ENCODE measurements around the gene TMEM184B. TPM values are rescaled to one million over a fixed set of nuclear protein-coding genes. Genes with fewer than 3 reads are reported as not detected.

TMEM184B gene
- total RNA-seq, 1 experiment from 2014 or later, result 89.7 TPM

- ChIA-PET POLR2A (no interaction called here), CTCF (interaction anchor here (0.5 to 2.5 kb wide), 11 partner anchors 7 to 177 kb away, joined by 3 to 16 read pairs (median 5); no protein-coding TSS in a partner anchor)
- no peak for TF ChIP-seq ZNF416 (CRISPR knock-in tag; IDR thresholded peaks at IDR 0.05)
- Mint-ChIP-seq H3K27ac (no peak overlapping the region; the same call in 1 of the 2 replicates), H3K36me3 (peaks cover 40% of the 10 kb centered on the region), H3K27me3 (ENCODE audit: low read depth) (no peaks in the 10 kb centered on the region), H3K4me3 (no peak overlapping the region), H3K4me1 (no peaks in the 10 kb centered on the region), H3K9me3 (no peaks in the 10 kb centered on the region)
- DNase-seq (ENCODE audit: low spot score), result no peak
- no peak for ATAC-seq
These were observed 43.7 kb downstream of the TMEM184B start for GRCh38 chr22:38228873-38229740.

- CTCF ChIA-PET, result interaction anchor here (0.5 to 2.5 kb wide), 6 partner anchors 14 to 176 kb away, joined by 3 to 7 read pairs (median 3); no protein-coding TSS in a partner anchor
These were observed 44.4 kb downstream of the TMEM184B start for GRCh38 chr22:38228326-38228872.

GRCh38 chr22:38226853-38227649 lies 45.8 kb downstream of the TMEM184B start:
- POLR2A ChIA-PET, result no interaction called here
- Mint-ChIP-seq H3K9me3 (no peaks in the 10 kb centered on the region), H3K36me3 (peaks cover 32% of the 10 kb centered on the region), H3K27ac (no peak overlapping the region), H3K27me3 (ENCODE audit: low read depth) (no peaks in the 10 kb centered on the region), H3K4me1 (no peaks in the 10 kb centered on the region), H3K4me3 (no peak overlapping the region)
- no peak for TF ChIP-seq CBFB (CRISPR knock-in tag; IDR thresholded peaks at IDR 0.05; ENCODE audit: low read depth)
- DNase-seq (ENCODE audit: low spot score) (no peak), ATAC-seq (no peak)
- CTCF ChIA-PET, result no interaction called here

More at GRCh38 chr22:38228326-38228872, 44.4 kb downstream of the TMEM184B start:
- H3K9me3 Mint-ChIP-seq, result no peaks in the 10 kb centered on the region
- POLR2A ChIA-PET, result no interaction called here
- DNase-seq (ENCODE audit: low spot score) (no peak), ATAC-seq (no peak)
- H3K36me3 Mint-ChIP-seq, result peaks cover 37% of the 10 kb centered on the region
- H3K27me3 Mint-ChIP-seq (ENCODE audit: low read depth), result no peaks in the 10 kb centered on the region
- H3K4me1 Mint-ChIP-seq, result no peaks in the 10 kb centered on the region
- H3K27ac Mint-ChIP-seq, result no peak overlapping the region; the same call in 1 of the 2 replicates
- H3K4me3 Mint-ChIP-seq, result no peak overlapping the region
- TF ChIP-seq ETV6 (CRISPR knock-in tag; IDR thresholded peaks at IDR 0.05) (no peak), NFE2L1 (CRISPR knock-in tag; IDR thresholded peaks at IDR 0.05) (no peak)

GRCh38 chr22:38223289-38223960 lies 49.4 kb downstream of the TMEM184B start:
- H3K36me3 Mint-ChIP-seq, result peaks cover 11% of the 10 kb centered on the region
- H3K9me3 Mint-ChIP-seq, result no peaks in the 10 kb centered on the region
- H3K27ac Mint-ChIP-seq, result no peak overlapping the region
- H3K27me3 Mint-ChIP-seq (ENCODE audit: low read depth), result no peaks in the 10 kb centered on the region
- DNase-seq (ENCODE audit: low spot score) (no peak), ATAC-seq (no peak)
- H3K4me1 Mint-ChIP-seq, result peaks cover 11% of the 10 kb centered on the region
- CTCF ChIA-PET, result no interaction called here
- H3K4me3 Mint-ChIP-seq, result no peak overlapping the region
- POLR2A ChIA-PET, result interaction anchor here (0.9 kb wide), 1 partner anchor 29 kb away, joined by 3 read pairs; no protein-coding TSS in a partner anchor
- TF ChIP-seq USF2 (CRISPR knock-in tag; IDR thresholded peaks at IDR 0.05) (no peak), ATF2 (CRISPR knock-in tag; IDR thresholded peaks at IDR 0.05; ENCODE audit: borderline replicate concordance, low read depth) (no peak), STAT6 (CRISPR knock-in tag; conservative IDR thresholded peaks at IDR 0.05; ENCODE audit: low read depth) (no peak), ELF4 (CRISPR knock-in tag; IDR thresholded peaks at IDR 0.05; ENCODE audit: low read depth) (no peak), ZNF532 (CRISPR knock-in tag; IDR thresholded peaks at IDR 0.05; ENCODE audit: borderline replicate concordance) (no peak), PRDM15 (CRISPR knock-in tag; IDR thresholded peaks at IDR 0.05) (no peak)

All from WTC11 (cell line).